ENCODE data around the gene MFN2. TPM values are rescaled to one million over a fixed set of nuclear protein-coding genes. Genes with fewer than 3 reads are reported as not detected.

Gene MFN2
- polyA plus RNA-seq, 1 of the 3 experiments (the other 2 are of a cell fraction): 43.2 TPM

DNA sequence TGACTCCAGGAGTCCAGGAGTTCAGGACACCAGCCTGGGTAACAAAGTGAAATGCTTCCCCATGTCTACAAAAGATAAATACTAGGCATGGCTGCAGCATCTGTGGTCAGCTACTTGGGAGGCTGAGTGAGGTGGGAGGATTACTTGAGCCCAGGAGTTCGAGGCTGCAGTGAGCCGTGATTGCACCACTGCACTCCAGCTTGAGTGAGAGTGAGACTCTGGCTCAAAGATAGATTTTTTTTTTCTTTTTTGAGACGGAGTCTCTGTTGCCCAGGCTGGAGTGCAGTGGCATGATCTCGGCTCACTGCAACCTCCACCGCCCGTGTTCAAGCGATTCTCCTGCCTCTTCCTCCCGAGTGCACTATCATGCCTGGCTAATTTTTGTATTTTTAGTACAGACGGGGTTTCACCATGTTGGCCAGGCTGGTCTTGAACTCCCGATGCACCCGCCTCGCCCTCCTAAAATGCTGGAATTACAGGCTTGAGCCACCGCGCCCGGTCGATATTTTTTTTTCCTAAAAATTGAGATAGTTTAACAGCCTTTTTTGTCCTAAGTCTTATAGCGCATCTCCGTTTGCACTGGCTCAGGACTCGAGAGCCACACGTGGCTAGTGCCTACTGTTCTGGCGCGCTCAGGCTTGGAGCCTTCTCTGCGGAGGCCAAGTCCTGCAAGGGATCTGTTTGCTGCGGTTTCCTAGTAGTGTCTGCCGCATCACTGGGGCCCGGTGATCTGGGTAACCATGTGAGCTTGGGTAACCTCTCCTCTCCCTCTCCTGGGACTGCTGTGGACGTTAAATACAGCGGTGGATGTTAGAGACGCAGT lies 1.0 kb upstream of the MFN2 start:
- 88% methylated on average over 25 of the region's 29 CpGs for WGBS (ENCODE audit: low lambda C conversion rate)

DNA sequence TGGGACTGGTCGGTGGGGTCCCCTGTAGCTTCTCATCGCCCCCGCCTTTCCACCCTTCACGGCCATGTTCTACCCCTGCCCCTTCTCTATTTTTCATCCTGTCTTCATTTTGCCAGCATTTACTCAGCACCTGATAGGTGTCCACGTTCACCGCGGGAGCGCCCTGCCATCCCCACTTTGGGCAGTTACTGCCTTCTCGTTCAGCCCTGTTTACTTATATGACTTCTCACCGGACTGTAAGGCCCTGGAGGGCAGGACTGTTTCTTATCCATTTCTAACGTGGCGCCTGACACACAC lies 380 bp downstream of the MFN2 start:
- no peaks in the 10 kb centered on the region for H3K9me2 ChIP-seq
- H3F3A ChIP-seq (replicated peaks; ENCODE audit: insufficient read depth): peaks cover 26% of the 10 kb centered on the region
- H2AFZ ChIP-seq (ENCODE audit: low read depth): peak overlapping the region; percentile 84; the same call in 1 of the 2 replicates
- H3K4me1 ChIP-seq (ENCODE audit: control insufficient read depth in 1 of 2, insufficient read depth in 2 of 2, low read depth in 1 of 2, low read length in 1 of 2): peaks cover 27 to 34% of the 10 kb centered on the region in 2 experiments; a peak in 2 of 4 replicates
- peak overlapping the region; percentile 95 for H3K9ac ChIP-seq
- TF ChIP-seq RAD21 (IDR thresholded peaks at IDR 0.05; ENCODE audit: low read length) (no peak), CHD2 (IDR thresholded peaks at IDR 0.05; ENCODE audit: low read length, partially characterized antibody) (no peak), MXI1 (IDR thresholded peaks at IDR 0.05; ENCODE audit: low read depth, low read length) (no peak; the same call in 1 of the 2 replicates), SIN3A (IDR thresholded peaks at IDR 0.05; ENCODE audit: borderline replicate concordance, low read depth, low read length) (no peak)
- H3K27ac ChIP-seq (ENCODE audit: low read depth in 2 of 2, low read length in 1 of 2): peak overlapping the region; percentile 78 to 85
- peak overlapping the region; percentile 99 for H3K4me2 ChIP-seq
- WGBS (ENCODE audit: low lambda C conversion rate): under 1% methylated on average over 12 of the region's 12 CpGs
- H3K4me3 ChIP-seq (ENCODE audit: low read depth in 2 of 2, low read length in 1 of 2): peak overlapping the region; percentile 80 to 96
- H4K20me1 ChIP-seq (ENCODE audit: insufficient read depth): 0 out of 2 replicates have a peak, but pooled peaks cover 6% of the 10 kb centered on the region
- ChIA-PET CTCF (interaction anchor here (0.7 to 2.4 kb wide), 8 partner anchors 13 to 142 kb away, joined by 3 to 9 read pairs (median 3); no protein-coding TSS in a partner anchor), POLR2A (interaction anchor here (0.5 to 3.5 kb wide), 7 partner anchors 30 to 398 kb away, joined by 3 to 37 read pairs (median 4); partner anchors contain the start of gene MIIP)
- H3K9me3 ChIP-seq: no peaks in the 10 kb centered on the region
- H3K36me3 ChIP-seq (replicated peaks in 1 of 2; ENCODE audit: control insufficient read depth in 1 of 2, insufficient read depth in 2 of 2, low read length in 1 of 2): peaks cover 22 to 28% of the 10 kb centered on the region in 2 experiments
- DNase-seq: no peak
- H3K79me2 ChIP-seq (ENCODE audit: insufficient read depth): peaks cover 50% of the 10 kb centered on the region
- no peaks in the 10 kb centered on the region for H3K27me3 ChIP-seq (ENCODE audit: insufficient read depth)

More for the DNA sequence above, 1.0 kb upstream of the MFN2 start:
- POLR2A ChIA-PET: interaction anchor here (1.0 to 3.5 kb wide), 5 partner anchors 40 to 70 kb away, joined by 3 to 37 read pairs (median 3); partner anchors contain the start of gene MIIP
- H3F3A ChIP-seq (replicated peaks; ENCODE audit: insufficient read depth): peaks cover 26% of the 10 kb centered on the region
- CTCF ChIA-PET: interaction anchor here (0.6 to 2.4 kb wide), 5 partner anchors 12 to 114 kb away, joined by 3 to 9 read pairs (median 3); no protein-coding TSS in a partner anchor
- peak overlapping the region; percentile 80 to 96; a peak in 3 of 4 replicates for H3K4me3 ChIP-seq (ENCODE audit: low read depth in 2 of 2, low read length in 1 of 2)
- peaks cover 18 to 28% of the 10 kb centered on the region in 2 experiments for H3K36me3 ChIP-seq (replicated peaks in 1 of 2; ENCODE audit: control insufficient read depth in 1 of 2, insufficient read depth in 2 of 2, low read length in 1 of 2)
- no peaks in the 10 kb centered on the region for H3K27me3 ChIP-seq (ENCODE audit: insufficient read depth)
- H3K4me1 ChIP-seq (ENCODE audit: control insufficient read depth in 1 of 2, insufficient read depth in 2 of 2, low read depth in 1 of 2, low read length in 1 of 2): peaks cover 27 to 34% of the 10 kb centered on the region in 2 experiments; a peak in 2 of 4 replicates
- H3K79me2 ChIP-seq (ENCODE audit: insufficient read depth): peaks cover 40% of the 10 kb centered on the region
- H3K9me2 ChIP-seq: no peaks in the 10 kb centered on the region
- H3K27ac ChIP-seq (ENCODE audit: low read depth in 2 of 2, low read length in 1 of 2): peak overlapping the region; percentile 69 to 85
- peak overlapping the region; percentile 75; the same call in 1 of the 2 replicates for H2AFZ ChIP-seq (ENCODE audit: low read depth)
- H4K20me1 ChIP-seq (ENCODE audit: insufficient read depth): 0 out of 2 replicates have a peak, but pooled peaks cover 6% of the 10 kb centered on the region
- no peak for TF ChIP-seq CHD2 (IDR thresholded peaks at IDR 0.05; ENCODE audit: low read length, partially characterized antibody)
- TF ChIP-seq FOSL2 (IDR thresholded peaks at IDR 0.05; ENCODE audit: borderline replicate concordance, low read depth): no peak
- TF ChIP-seq, protein P1, sequence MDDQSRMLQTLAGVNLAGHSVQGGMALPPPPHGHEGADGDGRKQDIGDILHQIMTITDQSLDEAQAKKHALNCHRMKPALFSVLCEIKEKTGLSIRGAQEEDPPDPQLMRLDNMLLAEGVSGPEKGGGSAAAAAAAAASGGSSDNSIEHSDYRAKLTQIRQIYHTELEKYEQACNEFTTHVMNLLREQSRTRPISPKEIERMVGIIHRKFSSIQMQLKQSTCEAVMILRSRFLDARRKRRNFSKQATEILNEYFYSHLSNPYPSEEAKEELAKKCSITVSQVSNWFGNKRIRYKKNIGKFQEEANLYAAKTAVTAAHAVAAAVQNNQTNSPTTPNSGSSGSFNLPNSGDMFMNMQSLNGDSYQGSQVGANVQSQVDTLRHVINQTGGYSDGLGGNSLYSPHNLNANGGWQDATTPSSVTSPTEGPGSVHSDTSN (IDR thresholded peaks at IDR 0.05): no peak
- no peak for TF ChIP-seq SIN3A (IDR thresholded peaks at IDR 0.05; ENCODE audit: borderline replicate concordance, low read depth, low read length)
- TF ChIP-seq NFIC (IDR thresholded peaks at IDR 0.05; ENCODE audit: borderline replicate concordance): no peak
- no peak for TF ChIP-seq RFX5 (IDR thresholded peaks at IDR 0.05; ENCODE audit: low read length)
- TF ChIP-seq, protein P2, sequence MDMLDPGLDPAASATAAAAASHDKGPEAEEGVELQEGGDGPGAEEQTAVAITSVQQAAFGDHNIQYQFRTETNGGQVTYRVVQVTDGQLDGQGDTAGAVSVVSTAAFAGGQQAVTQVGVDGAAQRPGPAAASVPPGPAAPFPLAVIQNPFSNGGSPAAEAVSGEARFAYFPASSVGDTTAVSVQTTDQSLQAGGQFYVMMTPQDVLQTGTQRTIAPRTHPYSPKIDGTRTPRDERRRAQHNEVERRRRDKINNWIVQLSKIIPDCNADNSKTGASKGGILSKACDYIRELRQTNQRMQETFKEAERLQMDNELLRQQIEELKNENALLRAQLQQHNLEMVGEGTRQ (IDR thresholded peaks at IDR 0.05; ENCODE audit: borderline replicate concordance, low read depth, low read length): no peak
- TF ChIP-seq RAD21 (IDR thresholded peaks at IDR 0.05; ENCODE audit: low read length): no peak
- no peak for TF ChIP-seq FOXJ3 (CRISPR knock-in tag; IDR thresholded peaks at IDR 0.05)
- TF ChIP-seq, protein P3, sequence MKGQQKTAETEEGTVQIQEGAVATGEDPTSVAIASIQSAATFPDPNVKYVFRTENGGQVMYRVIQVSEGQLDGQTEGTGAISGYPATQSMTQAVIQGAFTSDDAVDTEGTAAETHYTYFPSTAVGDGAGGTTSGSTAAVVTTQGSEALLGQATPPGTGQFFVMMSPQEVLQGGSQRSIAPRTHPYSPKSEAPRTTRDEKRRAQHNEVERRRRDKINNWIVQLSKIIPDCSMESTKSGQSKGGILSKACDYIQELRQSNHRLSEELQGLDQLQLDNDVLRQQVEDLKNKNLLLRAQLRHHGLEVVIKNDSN (IDR thresholded peaks at IDR 0.05; ENCODE audit: borderline replicate concordance, low read depth): no peak
- no peak for TF ChIP-seq MEF2A (IDR thresholded peaks at IDR 0.05; ENCODE audit: borderline replicate concordance, low read depth)
- H3K9me3 ChIP-seq: no peaks in the 10 kb centered on the region
- peak overlapping the region; percentile 95; the same call in 1 of the 2 replicates for H3K9ac ChIP-seq
- DNase-seq: no peak
- H3K4me2 ChIP-seq: peak overlapping the region; percentile 99; the same call in 1 of the 2 replicates

Measured in SK-N-SH (cell line).